ENCODE data around the gene SMYD1.

SMYD1 gene

GRCh38 chr2:88087073-88087472 lies 19.4 kb downstream of the SMYD1 start:
- no peak overlapping the region for H3K27ac ChIP-seq
- no peak for TF ChIP-seq ZFX (IDR thresholded peaks at IDR 0.05)
- TF ChIP-seq CTCF (conservative IDR thresholded peaks at IDR 0.05), result no peak

DNA sequence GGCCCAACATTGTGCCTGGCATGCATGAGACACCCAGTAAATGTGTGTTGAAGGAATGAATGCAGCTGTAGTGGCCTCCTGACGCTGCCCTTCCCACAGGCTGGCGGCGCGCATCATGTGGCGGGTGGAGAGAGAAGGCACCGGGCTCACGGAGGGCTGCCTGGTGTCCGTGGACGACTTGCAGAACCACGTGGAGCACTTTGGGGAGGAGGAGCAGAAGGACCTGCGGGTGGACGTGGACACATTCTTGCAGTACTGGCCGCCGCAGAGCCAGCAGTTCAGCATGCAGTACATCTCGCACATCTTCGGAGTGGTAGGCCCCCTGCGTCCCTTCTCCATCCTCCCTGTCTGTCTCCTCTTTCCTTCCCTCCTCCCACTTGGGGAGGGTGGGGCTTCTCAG lies 20.1 kb downstream of the SMYD1 start:
- H3K27ac ChIP-seq, result no peak overlapping the region
- TF ChIP-seq CTCF (conservative IDR thresholded peaks at IDR 0.05) (no peak), ZFX (IDR thresholded peaks at IDR 0.05) (no peak)

GRCh38 chr2:88088999-88089398 lies 21.4 kb downstream of the SMYD1 start:
- no peak for TF ChIP-seq CTCF (conservative IDR thresholded peaks at IDR 0.05)
- no peak for TF ChIP-seq ZFX (IDR thresholded peaks at IDR 0.05)
- no peak overlapping the region for H3K27ac ChIP-seq

DNA sequence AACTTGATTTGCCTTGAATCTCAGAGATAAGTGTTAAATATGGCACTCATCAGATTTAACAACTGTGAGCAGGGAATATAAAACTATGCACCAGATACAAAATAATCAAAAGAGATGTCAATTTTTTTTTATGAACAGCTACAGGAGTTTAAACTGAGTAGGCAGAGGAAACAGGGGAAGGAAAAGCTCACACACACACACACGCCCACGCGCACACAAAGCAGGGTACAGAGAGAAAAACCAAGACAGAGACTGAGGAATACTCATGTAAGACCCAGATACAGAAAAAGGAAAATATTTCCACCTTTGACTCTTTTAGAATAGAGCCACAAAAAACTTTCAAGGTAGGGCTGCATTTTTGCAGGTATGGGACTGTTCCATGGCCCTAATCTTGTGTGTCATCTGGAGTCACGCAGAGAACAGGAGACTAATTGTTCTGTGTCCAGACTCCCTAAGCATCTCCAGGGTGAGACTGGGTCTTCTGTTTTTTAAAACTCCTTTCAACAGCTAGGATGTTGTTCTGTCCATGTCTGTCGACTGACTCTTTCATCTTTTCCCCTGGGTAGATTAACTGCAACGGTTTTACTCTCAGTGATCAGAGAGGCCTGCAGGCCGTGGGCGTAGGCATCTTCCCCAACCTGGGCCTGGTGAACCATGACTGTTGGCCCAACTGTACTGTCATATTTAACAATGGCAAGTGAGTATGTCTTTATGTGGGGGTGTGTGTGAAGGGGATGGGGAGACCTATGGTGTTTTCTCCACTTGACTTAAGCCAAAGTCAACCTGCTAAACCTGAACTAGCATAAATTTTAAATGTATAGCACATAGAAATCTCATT lies 23.0 kb downstream of the SMYD1 start:
- H3K27ac ChIP-seq, result no peak overlapping the region
- TF ChIP-seq CTCF (conservative IDR thresholded peaks at IDR 0.05), result no peak
- no peak for TF ChIP-seq ZFX (IDR thresholded peaks at IDR 0.05)

- TF ChIP-seq ZFX (IDR thresholded peaks at IDR 0.05) (no peak), CTCF (conservative IDR thresholded peaks at IDR 0.05) (no peak)
Measured at GRCh38 chr2:88091943-88092342, 24.3 kb downstream of the SMYD1 start.

GRCh38 chr2:88092773-88093172 lies 25.1 kb downstream of the SMYD1 start:
- TF ChIP-seq CTCF (conservative IDR thresholded peaks at IDR 0.05), result no peak
- no peak for TF ChIP-seq ZFX (IDR thresholded peaks at IDR 0.05)

More at GRCh38 chr2:88091943-88092342, 24.3 kb downstream of the SMYD1 start:
- H3K27ac ChIP-seq, result no peak overlapping the region

DNA sequence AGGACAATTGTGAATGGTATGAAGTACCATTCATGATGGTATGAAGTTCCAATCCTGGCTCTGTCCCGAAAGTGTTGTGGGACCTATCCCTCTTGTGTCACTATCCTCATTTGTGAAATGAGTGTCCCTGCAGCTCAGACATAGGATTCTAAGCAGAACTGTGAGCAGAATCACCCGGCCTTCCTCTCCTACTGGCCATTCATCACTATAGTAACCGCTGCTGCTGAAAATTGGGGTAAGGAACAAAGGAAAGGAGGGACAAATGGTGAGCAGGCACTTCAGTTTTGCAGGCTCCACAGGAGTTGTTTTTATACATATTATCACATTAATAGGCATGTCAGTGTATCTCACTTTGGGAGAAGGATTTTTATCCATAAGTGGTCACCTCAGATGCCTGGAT lies 27.4 kb downstream of the SMYD1 start:
- TF ChIP-seq ZFX (IDR thresholded peaks at IDR 0.05) (no peak), CTCF (conservative IDR thresholded peaks at IDR 0.05) (no peak)
- H3K27ac ChIP-seq, result no peak overlapping the region

More at GRCh38 chr2:88092773-88093172, 25.1 kb downstream of the SMYD1 start:
- H3K27ac ChIP-seq, result no peak overlapping the region
